HG03097 (cell line): ENCODE data around the gene EVI5.
"Not testable (repeated sequence)": the region's sequence is repeated elsewhere in the genome, so short reads cannot be mapped to it uniquely, and the experiment has no call there.

Experiments used
- ATAC-seq: cut with Tn5 transposase; IDR thresholded peaks from one replicate; pipeline ENCODE4 v1.9.1; 2021; ENCODE audit not compliant: unreplicated experiment, low FRiP score

Gene EVI5

DNA sequence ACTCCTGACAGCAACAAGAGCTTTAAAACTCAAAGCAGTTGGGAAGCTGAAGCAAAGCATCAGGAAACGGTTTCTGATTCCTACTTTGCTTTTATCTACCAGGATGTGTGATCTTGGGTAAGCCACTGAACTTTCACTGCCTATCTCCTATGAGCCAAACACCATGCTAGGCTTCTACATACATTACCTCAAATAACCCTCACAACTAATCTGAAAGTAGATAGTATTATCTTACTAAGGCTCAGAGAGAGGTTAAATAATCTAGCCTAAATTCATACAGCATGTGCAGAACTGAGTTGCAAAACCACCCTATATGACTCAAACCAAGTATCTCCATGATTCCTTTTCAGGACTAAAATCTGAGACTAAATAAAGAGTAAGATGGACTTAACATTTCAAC is 83.8 kb downstream of the EVI5 start:
- ATAC-seq, result no peak

DNA sequence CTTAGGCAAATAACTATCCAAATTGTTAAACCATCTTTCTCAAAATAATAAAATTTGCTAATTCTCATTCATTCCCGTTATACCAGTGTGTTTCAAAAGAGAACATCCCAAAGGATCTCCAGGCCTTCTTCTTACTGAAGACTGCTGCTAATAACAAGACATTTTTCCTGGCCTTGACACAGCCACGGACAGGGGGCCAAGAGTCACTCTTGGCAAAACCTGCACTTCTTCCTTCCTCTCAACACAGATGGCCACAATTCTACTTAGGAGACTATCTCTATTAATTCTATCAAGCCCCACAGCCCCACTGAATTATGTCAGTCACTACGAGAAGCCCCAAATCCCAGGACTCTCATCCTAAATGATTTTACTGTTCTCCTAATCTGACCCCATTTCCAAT is 86.0 kb downstream of the EVI5 start:
- no peak for ATAC-seq

DNA sequence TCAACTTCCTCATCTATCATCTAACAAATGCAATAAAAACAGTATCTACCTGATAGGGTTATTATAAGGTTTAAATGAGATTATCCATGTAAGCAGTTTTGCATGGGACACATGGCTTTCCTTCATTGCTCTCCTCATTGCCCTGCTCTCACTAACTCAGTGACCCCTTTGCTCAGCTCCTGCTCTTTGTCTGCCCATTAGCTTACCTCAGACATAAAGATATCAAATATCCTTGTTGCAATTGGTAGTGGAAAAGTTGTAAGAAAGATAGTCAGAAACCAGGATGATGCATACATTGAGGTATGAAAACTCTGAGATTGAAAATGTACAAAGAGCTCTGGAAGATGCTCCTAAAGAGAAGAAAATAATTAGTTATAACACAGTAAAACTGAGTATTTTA is 89.8 kb downstream of the EVI5 start:
- no peak for ATAC-seq

DNA sequence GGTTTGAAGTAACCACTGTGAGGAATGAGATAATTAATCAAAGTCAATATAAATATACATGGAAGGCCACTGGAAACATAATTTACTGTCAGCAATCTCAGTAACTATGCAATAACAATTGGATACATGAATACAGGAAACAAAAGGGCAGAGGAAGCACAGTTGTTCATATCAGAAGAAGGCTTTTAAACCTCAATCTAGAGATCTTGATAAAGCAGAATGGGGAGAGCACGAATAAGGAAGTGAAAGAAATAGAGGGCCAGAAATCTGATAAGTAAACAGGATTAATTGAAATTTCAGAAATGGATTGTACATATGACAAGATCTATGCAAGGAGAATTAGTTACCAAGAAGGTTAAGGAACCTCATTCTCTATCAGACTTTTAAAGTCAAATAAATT is 93.0 kb downstream of the EVI5 start:
- ATAC-seq, result no peak

DNA sequence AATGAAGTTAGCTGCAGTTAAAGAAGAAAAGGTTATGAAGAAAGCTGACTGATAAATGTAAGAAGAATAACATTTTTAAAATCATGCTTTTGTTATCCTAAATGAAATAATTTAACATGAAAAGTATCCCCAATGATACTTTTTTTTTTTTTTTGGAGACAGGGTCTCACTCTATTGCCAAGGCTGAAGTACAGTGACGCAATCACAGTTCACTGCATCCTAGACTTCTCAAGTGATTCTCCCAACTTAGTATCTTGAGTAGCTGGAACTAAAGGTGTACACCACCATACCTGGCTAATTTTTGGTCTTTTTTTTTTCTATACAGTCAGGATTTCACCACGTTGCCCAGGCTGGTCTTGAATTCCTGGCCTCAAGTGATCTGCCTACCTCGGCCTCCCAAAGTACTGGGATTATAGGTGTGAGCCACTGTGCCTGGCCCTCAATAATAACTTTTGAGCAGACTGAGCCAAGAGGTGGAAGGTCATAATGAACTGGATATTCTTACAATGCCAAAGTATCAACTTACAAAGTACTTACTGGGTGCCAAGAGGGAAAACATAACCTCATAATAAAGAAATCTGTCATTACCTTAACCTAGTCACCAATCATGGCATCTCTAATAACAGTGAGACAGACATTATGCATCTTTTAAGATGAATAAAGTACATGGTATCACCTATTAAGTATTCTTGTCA is 94.5 kb downstream of the EVI5 start:
- no peak for ATAC-seq

DNA sequence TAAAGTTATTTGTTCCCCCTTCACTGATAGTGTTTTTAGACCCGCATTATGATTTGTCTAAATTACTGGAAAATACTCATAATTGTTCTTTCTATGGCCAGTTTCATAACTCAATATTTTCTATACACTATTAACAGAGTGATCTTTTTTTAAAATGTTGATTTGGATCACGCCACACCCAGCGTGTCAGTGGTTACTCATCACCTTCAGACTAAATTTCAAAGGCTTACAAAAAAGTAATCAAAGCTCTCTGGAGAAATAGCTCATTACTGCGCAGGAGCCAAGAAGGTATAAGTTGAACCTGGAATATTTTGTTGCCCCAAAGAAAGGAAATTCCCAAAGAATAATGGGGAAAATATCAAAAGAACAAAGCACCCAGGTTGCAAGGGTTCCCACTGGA is 104.9 kb downstream of the EVI5 start:
- ATAC-seq, result no peak

DNA sequence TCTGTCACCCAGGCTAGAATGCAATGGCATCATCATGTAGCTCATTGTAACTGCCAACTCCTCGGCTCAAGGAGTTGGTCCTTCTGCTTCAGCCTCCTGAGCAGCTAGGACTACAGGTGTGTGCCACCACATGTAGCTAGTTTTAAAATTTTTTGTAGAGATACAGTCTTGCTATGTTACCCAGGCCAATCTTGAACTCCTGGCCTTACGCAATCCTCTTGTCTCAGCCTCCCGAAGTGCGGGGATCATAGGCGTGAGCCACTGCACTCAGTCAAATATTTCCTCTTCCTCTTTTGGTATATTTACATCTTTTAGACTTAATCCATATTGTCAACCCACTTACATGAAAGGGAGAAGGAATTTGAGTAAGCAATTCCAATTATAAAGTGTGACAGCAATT is 121.1 kb downstream of the EVI5 start:
- no peak for ATAC-seq

DNA sequence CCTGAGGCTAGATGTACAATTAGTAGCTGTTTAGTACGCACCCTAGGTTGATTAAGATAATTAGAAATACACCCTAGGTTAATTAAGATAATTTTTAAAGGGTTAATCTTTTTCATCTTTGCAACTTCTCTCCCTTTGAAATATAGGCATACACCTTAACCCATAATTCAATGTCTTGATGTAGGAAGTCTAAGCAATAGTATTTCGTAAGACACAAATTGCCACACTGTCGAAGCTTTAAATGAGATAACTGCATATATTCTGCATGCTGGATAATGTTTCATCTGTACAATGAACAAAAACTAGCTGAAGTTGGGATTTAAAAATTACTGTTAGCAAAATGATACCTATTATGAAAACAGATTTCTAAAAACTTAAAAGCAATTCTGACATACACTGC is 122.9 kb downstream of the EVI5 start:
- ATAC-seq, result no peak

DNA sequence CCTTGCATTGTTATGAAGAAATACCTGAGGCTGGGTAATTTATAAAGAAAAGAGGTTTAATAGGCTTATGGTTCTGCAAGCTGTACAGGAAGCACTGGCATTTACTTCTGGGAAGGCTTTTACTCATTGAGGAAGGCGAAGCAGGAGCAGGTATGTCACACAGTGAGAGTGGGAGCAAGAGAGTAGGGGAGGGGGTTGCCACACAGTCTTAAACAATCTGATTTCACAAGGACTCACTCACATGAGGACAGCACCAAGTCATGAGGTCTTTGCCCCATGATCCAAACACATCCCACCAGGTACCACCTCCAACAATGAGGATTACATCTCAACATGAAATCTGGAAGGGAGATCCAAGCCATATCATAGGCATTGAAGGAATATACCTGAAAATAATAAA is 127.2 kb downstream of the EVI5 start:
- ATAC-seq, result no peak

DNA sequence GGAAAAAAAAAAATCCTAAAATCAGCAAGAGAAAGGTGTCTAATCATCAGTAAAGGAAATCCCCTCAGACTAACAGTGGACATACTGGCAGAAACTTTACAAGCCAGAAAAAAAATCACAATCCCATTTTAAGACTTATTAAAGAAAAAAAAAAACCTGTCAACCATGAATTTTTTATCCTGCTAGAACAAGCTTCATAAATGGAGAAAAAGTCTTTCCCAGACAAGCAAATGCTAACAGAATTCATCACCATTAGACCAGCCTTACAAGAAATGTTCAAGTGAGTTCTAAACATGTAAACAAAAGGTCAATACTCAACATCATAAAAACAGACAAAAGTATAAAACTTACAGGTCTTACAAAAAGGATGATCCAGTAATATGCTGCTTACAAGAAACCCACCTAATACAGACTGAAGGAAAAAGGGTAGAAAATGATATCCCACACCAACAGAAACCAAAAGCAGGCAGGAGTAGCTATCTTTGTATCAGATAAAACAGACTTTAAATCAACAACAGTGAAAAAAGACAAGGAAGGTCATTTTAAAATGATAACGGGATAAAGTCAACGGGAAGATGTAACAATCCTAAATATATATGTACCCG is 129.6 kb downstream of the EVI5 start:
- ATAC-seq, result no peak

DNA sequence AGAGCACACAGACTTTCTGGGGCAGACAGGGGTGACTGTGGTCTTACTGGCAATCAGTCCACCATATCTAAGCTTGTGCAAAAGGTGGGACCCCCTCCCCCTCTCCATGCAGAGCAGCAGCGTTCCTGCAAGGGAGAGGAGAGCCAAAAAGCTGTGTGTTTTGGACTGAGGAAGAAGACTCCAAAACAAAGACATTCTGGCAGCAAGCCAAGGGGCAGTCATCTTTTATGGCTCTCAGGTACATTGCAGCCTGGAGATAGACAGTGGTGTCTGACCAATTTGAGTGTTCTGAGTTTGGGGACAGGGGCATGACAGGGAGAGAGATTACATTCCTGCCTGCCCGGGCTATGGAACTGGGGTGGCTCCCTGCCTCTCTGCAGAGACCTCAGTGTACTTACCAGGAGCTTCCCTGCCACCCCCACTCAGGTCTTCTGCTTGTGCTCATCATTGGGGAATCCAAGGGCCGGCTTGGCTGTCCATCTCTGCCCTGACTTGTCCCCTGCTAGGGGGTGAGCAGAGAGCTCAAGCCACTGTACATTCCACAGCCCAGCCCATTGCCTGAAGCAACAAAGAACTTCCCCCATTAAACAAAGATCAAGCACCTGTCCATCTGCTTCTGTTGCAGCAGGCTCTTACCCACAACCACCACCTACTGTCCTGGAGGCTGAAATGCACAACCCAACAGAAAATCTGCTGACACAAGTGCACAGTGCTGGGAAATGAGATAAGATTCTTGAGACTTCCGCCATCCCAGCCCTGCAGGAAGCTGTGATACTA is 131.1 kb downstream of the EVI5 start:
- no peak for ATAC-seq

DNA sequence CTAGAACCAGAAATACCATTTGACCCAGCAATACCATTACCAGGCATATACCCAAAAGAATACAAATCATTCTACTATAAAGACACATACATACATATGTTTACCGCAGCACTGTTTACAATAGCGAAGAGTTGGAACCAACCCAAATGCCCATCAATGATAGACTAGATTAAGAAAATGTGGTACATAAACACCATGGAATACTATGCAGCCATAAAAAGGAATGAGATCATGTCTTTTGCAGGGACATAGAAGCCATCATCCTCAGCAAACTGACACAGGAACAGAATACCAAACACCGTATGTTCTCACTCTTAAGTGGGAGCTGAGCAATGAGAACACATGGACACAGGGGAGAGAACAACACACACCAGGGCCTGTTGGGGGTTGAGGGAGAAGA is 144.2 kb downstream of the EVI5 start:
- ATAC-seq, result not testable (repeated sequence)

DNA sequence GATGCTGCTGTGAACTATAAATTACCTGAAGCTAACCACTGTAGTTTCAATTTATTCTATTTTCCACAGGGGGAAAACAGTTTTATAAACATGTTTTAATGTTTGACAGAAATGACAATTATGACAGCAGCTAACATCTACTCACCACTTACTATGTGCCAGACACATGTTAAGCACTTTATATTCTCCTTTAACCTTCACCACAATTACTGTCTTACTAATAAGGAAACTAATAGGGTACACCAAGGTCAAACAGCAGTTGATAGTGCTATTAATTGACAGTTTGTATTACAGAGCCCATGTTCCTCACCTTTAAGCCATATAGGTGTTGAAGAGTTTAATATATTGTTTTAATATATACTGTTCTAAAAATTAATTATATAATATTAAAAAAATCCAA is 146.4 kb downstream of the EVI5 start:
- no peak for ATAC-seq

DNA sequence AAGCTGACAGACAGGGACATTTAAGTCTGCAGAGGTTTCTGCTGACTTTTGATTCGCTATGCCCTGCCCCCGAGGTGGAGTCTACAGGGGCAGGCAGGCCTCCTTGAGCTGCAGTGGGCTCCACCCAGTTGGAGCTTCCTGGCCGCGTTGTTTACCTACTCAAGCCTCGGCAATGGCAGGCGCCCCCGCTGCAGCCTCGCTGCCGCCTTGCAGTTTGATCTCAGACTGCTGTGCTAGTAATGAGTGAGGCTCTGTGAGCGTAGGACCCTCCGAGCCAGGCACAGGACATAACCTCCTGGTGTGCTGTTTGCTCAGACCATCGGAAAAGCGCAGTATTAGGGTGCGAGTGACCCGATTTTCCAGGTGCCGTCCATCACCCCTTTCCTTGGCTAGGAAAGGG is 149.7 kb downstream of the EVI5 start:
- ATAC-seq, result not testable (repeated sequence)

DNA sequence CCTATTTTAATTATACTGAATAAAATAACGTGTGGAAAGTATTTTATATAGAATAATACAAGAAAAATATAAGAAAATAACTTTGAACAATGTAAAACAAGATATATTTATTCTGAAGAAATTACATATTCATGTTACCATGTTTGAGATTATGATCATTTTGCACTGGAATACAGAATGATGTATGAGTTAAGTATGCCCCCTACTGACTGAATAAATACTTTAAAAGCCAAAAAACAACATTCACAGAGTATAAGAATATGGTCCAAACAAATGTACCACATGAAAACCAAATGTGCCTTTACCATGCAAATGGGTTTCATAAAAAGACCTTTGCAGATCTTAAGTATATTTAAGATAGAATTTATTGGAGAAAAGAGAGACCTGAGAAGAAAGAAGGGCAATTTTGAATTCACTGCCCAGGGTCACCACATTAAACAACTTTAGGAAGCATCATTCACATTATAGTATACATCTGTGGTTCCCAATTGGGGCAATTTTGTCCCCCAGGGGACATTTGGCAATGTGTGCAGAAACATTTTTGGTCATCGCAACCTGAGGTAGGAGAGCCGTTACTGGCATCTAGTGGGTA is 161.6 kb downstream of the EVI5 start:
- ATAC-seq, result no peak

DNA sequence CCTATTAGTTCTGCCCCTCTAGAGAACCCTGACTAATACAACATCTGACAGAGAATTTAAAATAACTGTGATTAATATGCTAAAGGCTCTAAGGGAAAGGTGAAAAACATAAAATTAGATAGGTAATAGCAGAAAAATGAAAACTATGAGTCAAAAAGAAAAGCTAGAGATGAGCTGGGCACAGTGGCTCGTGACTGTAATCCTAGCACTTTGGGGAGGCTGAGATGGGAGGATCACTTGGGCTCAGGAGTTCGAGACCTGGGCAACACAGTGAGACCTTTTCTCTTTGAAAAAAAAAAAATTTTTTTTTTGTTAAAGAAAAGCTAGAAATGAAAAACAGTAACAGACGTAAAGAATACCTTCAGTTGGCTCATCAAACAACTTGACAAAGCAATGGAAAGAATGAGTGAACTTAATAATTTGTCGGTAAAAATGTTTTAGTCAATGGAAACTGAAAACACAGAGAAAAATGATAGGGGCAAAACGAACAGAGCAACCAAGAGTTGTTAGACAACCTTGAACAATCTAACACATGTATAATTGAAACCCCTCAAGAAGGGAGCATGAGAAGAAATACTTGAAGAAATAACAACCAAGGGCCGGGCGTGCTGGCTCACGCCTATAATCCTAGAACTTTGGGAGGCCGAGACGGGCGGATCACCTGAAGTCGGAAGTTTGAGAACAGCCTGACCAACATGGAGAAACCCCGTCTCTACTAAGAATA is 165.3 kb downstream of the EVI5 start:
- no peak for ATAC-seq

DNA sequence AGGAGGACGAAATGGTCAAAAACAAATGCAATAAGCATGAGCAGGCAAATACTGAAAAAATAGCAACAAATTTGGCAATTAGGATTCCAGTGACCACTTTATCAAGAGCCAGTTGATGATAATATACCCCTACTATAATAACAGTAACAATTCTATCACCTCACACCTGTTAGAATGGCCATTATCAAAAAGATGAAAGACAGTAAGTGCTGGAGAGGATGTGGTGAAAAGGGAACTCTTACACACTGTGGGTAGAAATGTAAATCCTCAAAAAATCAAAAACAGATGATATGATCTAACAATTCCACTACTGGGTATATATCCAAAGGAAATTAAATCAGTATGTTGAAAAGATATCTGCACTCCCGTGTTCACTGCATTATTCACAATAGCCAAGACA is 183.9 kb downstream of the EVI5 start:
- ATAC-seq, result no peak

DNA sequence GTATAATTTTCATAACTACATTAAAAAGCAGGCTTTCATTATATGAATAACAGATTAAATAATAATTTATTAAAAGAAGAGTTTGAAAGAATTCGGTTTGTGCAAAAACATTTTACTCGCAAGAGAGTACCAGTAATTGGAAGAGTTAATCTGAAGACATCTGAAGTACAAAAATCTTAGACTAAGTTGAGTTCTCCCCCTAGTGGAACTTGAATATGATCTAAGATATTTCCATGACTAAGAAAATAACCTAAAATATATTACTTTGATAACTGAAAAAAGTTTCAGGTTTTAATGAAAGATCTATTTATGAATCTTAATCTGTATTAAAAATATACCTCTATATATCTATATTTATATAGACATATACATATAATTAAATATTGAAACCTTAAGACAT is 185.7 kb downstream of the EVI5 start:
- no peak for ATAC-seq

DNA sequence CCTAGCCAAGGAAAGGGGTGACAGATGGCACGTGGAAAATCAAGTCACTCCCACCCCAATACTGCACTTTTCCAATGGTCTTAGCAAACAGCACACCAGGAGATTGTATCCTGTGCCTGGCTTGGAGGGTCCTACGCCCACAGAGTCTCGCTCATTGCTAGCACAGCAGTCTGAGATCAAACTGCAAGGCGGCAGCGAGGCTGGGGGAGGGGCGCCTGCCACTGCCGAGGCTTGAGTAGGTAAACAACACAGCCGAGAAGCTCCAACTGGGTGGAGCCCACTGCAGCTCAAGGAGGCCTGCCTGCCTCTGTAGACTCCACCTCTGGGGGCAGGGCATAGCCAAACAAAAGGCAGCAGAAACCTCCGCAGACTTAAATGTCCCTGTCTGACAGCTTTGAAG is 195.5 kb downstream of the EVI5 start:
- ATAC-seq, result not testable (repeated sequence)

DNA sequence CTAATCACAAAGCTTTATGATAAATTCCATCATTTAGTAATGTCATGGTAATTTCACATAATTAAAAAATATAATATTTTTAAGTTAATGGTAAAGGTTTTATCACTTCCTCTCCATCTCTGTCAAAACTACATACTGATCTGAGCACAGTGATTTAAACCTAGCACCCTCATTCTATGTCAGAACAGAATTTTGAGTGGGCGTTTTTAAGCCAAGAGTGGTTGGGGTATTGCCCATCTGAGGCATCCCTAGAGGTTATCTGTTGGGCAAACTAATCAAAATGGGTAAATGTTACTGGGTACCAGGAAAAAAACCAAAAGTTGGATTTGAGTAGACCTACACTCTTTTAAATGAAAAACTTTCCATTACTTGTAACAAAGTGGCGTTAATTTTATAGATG is 197.5 kb downstream of the EVI5 start:
- ATAC-seq, result no peak

DNA sequence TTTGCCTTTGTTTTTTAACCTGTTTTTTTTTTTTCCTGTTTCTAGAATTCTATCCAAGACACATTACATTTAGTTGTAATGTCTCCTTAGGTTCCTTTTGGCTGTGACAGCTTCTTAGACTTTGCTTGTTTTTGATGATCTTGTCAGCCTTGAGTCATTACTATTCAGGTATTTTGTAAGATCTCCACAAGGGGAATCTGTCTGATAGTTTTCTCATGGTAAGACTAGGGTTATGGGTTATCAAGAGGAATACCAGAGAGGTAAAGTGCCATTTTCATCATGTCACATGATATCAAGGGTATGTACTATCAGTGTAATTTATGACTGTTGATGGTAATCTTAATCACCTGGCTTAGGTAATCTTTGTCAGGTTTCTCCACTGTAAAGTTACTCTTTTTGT is 199.1 kb downstream of the EVI5 start:
- ATAC-seq, result no peak
